HepG2 (cell line): ENCODE results near the gene PTGDS. TPM values are rescaled to one million over a fixed set of nuclear protein-coding genes. Genes with fewer than 3 reads are reported as not detected.

ENCODE experiments used
- AHDC1 ChIP-seq: sonication (generic); formaldehyde crosslinking; IDR thresholded peaks from 2 replicates; pipeline ENCODE4 v1.5.1; 2020; ENCODE audit warnings: mild to moderate bottlenecking, missing genetic modification reagents, borderline replicate concordance
- ARNT ChIP-seq: fragments of 450-650 bp; IDR thresholded peaks from 2 replicates; pipeline ENCODE4 v1.6.1; 2017
- HDAC6 ChIP-seq: fragments of 200-600 bp; sonication (generic); IDR thresholded peaks from 2 replicates; pipeline ENCODE4 v1.7.0; 2017; ENCODE audit warnings: mild to moderate bottlenecking, antibody characterized with exemption, low read length, low read depth
- IKZF5 ChIP-seq: IDR thresholded peaks from 2 replicates; pipeline ENCODE4 v1.6.1; 2018; ENCODE audit warnings: missing genetic modification reagents, mild to moderate bottlenecking, missing compliant biosample characterization
- KMT2B ChIP-seq: IDR thresholded peaks from 2 replicates; pipeline ENCODE4 v1.6.1; 2016; ENCODE audit warnings: missing genetic modification reagents, missing compliant biosample characterization
- NFKB2 ChIP-seq: sonication (generic); formaldehyde crosslinking; IDR thresholded peaks from 2 replicates; pipeline ENCODE4 v1.4.0; 2020; ENCODE audit warnings: missing genetic modification reagents, borderline replicate concordance
- NFRKB ChIP-seq: fragments of 450-650 bp; IDR thresholded peaks from 2 replicates; pipeline ENCODE4 v1.6.1; 2017
- TAF15 ChIP-seq: fragments of 200-400 bp; formaldehyde crosslinking; IDR thresholded peaks from one replicate; pipeline ENCODE4 v1.6.1; 2018; ENCODE audit warnings: mild to moderate bottlenecking, low read depth, low read length; ENCODE audit not compliant: poor library complexity, severe bottlenecking
- TGIF2 ChIP-seq: IDR thresholded peaks from 2 replicates; pipeline ENCODE4 v1.6.1; 2016; ENCODE audit warnings: control low read depth, missing compliant biosample characterization
- THAP8 ChIP-seq: sonication (generic); formaldehyde crosslinking; IDR thresholded peaks from 2 replicates; pipeline ENCODE4 v1.5.1; 2020; ENCODE audit warnings: missing genetic modification reagents, mild to moderate bottlenecking, borderline replicate concordance
- TMF1 ChIP-seq: sonication (generic); formaldehyde crosslinking; IDR thresholded peaks from 2 replicates; pipeline ENCODE4 v1.8.1; 2022; ENCODE audit warnings: low read depth, missing genetic modification reagents
- ZFP91 ChIP-seq: sonication (generic); formaldehyde crosslinking; IDR thresholded peaks from 2 replicates; pipeline ENCODE4 v1.9.0; 2022; ENCODE audit warnings: missing genetic modification reagents, mild to moderate bottlenecking, borderline replicate concordance
- ZNF331 ChIP-seq: sonication (generic); formaldehyde crosslinking; IDR thresholded peaks from 2 replicates; pipeline ENCODE4 v1.4.0; 2020; ENCODE audit warnings: missing genetic modification reagents
- ZNF550 ChIP-seq: sonication (generic); formaldehyde crosslinking; IDR thresholded peaks from 2 replicates; pipeline ENCODE4 v1.4.0; 2020; ENCODE audit warnings: mild to moderate bottlenecking, missing genetic modification reagents, borderline replicate concordance
- ZNF558 ChIP-seq: sonication (generic); formaldehyde crosslinking; IDR thresholded peaks from 2 replicates; pipeline ENCODE4 v1.9.0; 2022; ENCODE audit warnings: mild to moderate bottlenecking, missing genetic modification reagents, borderline replicate concordance
- ZNF567 ChIP-seq: sonication (generic); formaldehyde crosslinking; IDR thresholded peaks from 2 replicates; pipeline ENCODE4 v1.8.1; 2023; ENCODE audit warnings: mild to moderate bottlenecking, missing genetic modification reagents, borderline replicate concordance
- ZNF800 ChIP-seq: sonication (generic); formaldehyde crosslinking; IDR thresholded peaks from 2 replicates; pipeline ENCODE4 v1.4.0; 2020; ENCODE audit warnings: missing genetic modification reagents
- polyA plus RNA-seq, 8 experiments: library from polyadenylated mRNA; depleted of rRNA in 3 of 8; stranded (reverse) in 7 of 8; unstranded in 1 of 8; fragments of >200 nt; fragmentation: Illumina TruSeq in 4 of 8; extraction: Trizol in 4 of 8; gene quantifications; 2 replicates each; pipeline versions ENCODE4 v1.2.1 to v1.2.3, GENCODE V29; 2011 to 2016; ENCODE audit warnings: low read depth in 4 of 8, missing spikeins in 1 of 8, mixed read lengths in 1 of 8; ENCODE audit not compliant: insufficient read depth in 1 of 8
- total RNA-seq, 5 experiments: library from RNA; depleted of rRNA; stranded (reverse); fragments of >200 nt; fragmentation: Illumina TruSeq; extraction: Trizol; gene quantifications; 2 replicates each; pipeline ENCODE4 v1.2.3, GENCODE V29; 2016; ENCODE audit warnings: low read depth in 1 of 5

Gene PTGDS
- total and polyA plus RNA-seq, 2 of the 13 experiments (the other 11 are each of a cell fraction or from before 2014, with no cell fraction given), result 0.33 to 0.50 TPM

GRCh38 chr9:136996361-136997292, 19.3 kb downstream of the PTGDS start, which contains the start of gene CLIC3 (continued):
- TF ChIP-seq AHDC1 (CRISPR knock-in tag) (no peak), IKZF5 (CRISPR knock-in tag) (peak; percentile 38; the same call in 1 of the 2 replicates), KMT2B (CRISPR knock-in tag) (no peak), ZNF558 (no peak), ZNF550 (CRISPR knock-in tag) (no peak), NFKB2 (0 out of 2 replicates have a peak, but pooled peaks have one; percentile 6), ARNT (no peak), ZNF800 (no peak), NFRKB (no peak), TGIF2 (CRISPR knock-in tag) (peak; percentile 77; the same call in 1 of the 2 replicates), ZFP91 (CRISPR knock-in tag) (peak; percentile 75), TAF15 (no peak), HDAC6 (no peak), ZNF331 (peak; percentile 9; the same call in 1 of the 2 replicates), TMF1 (CRISPR knock-in tag) (no peak), THAP8 (CRISPR knock-in tag) (no peak), ZNF567 (CRISPR knock-in tag) (no peak)
